Right lobe of liver (tissue), 4 donors: Measurements from ENCODE around the gene ZFR2.

ENCODE experiments used
- POLR2A ChIP-seq: fragments of 450-650 bp; IDR thresholded peaks from one replicate; pipeline ENCODE4 v1.6.1; 2017; ENCODE audit warnings: antibody characterized with exemption, mild to moderate bottlenecking
- TF ChIP-seq, protein P1 (sequence below), 4 donors: fragments of 200-600 bp in 3 of 4; fragments of 450-650 bp in 1 of 4; IDR thresholded peaks; one replicate each; pipeline versions ENCODE4 v1.5.1 to v1.8.0; 2016 to 2022; ENCODE audit warnings: antibody characterized with exemption in 4 of 4, mild to moderate bottlenecking in 2 of 4
- donor health status: DM: no; HTN: no; CAD: no.
- donor health status: DM: no; HTN: no; CAD: no.
- donor health status: DM: no; HTN: yes; CAD: no.

- TF ChIP-seq, protein P1, sequence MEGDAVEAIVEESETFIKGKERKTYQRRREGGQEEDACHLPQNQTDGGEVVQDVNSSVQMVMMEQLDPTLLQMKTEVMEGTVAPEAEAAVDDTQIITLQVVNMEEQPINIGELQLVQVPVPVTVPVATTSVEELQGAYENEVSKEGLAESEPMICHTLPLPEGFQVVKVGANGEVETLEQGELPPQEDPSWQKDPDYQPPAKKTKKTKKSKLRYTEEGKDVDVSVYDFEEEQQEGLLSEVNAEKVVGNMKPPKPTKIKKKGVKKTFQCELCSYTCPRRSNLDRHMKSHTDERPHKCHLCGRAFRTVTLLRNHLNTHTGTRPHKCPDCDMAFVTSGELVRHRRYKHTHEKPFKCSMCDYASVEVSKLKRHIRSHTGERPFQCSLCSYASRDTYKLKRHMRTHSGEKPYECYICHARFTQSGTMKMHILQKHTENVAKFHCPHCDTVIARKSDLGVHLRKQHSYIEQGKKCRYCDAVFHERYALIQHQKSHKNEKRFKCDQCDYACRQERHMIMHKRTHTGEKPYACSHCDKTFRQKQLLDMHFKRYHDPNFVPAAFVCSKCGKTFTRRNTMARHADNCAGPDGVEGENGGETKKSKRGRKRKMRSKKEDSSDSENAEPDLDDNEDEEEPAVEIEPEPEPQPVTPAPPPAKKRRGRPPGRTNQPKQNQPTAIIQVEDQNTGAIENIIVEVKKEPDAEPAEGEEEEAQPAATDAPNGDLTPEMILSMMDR (IDR thresholded peaks at IDR 0.05), result no peak
- TF ChIP-seq POLR2A, result no peak
Observed at GRCh38 chr19:3850320-3850972, 18.4 kb downstream of the ZFR2 start.
